OCI-LY7 (cell line): Measurements from ENCODE around the gene RAB22A. TPM values are rescaled to one million over a fixed set of nuclear protein-coding genes. Genes with fewer than 3 reads are reported as not detected.
A peak's percentile ranks its signal among the peaks of the same experiment; 100 is the strongest.

Experiments used
- BruUV-seq: library from RNA; stranded (reverse); fragments of 400-500 nt; replicated peaks from 2 replicates; lab custom pipeline; 2021; lab: Mats Ljungman, UMichigan
- CTCF ChIA-PET: fragments of 300-600 bp; sonication (Branson Sonifier 250); formaldehyde crosslinking; loops from one replicate; lab custom pipeline; 2022; ENCODE audit warnings: antibody characterized with exemption; ENCODE audit not compliant: unreplicated experiment; lab: Charles Lee
- POLR2A ChIA-PET: fragments of 300-600 bp; sonication (Branson Sonifier 250); formaldehyde crosslinking; loops from one replicate; lab custom pipeline; 2022; ENCODE audit warnings: antibody characterized with exemption; lab: Charles Lee
- DNase-seq: peaks from one replicate; pipeline ENCODE4 v3.0.0-alpha.2; 2015; ENCODE audit warnings: low spot score
- H2AFZ ChIP-seq: fragments of 200-600 bp; sonication (generic), shearing (Covaris generic); 2 replicates; pipeline ENCODE4 v1.6.1; 2014; ENCODE audit warnings: mild to moderate bottlenecking, antibody characterized with exemption, low read length, moderate library complexity
- H3K27ac ChIP-seq: fragments of 200-600 bp; sonication (generic); 2 replicates; pipeline ENCODE4 v1.5.1; 2014; ENCODE audit warnings: mixed run types, low read depth, mild to moderate bottlenecking, moderate library complexity, low read length, inconsistent platforms; ENCODE audit not compliant: poor library complexity, severe bottlenecking
- H3K36me3 ChIP-seq: fragments of 200-600 bp; sonication (generic); 2 replicates; pipeline ENCODE4 v1.6.1; 2014; ENCODE audit warnings: mild to moderate bottlenecking, antibody characterized with exemption, low read length, moderate library complexity, mixed read lengths; ENCODE audit not compliant: insufficient read depth
- H3K4me1 ChIP-seq: fragments of 200-600 bp; sonication (generic); 2 replicates; pipeline ENCODE4 v1.5.1; 2014; ENCODE audit warnings: mild to moderate bottlenecking, low read length; ENCODE audit not compliant: insufficient read depth, poor library complexity, severe bottlenecking
- H3K4me2 ChIP-seq: fragments of 200-600 bp; sonication (generic); 2 replicates; pipeline ENCODE4 v1.6.1; 2014; ENCODE audit warnings: mild to moderate bottlenecking, low read length
- H3K4me3 ChIP-seq: fragments of 200-600 bp; sonication (generic); 2 replicates; pipeline ENCODE4 v1.5.1; 2014; ENCODE audit warnings: mild to moderate bottlenecking, low read depth, low read length; ENCODE audit not compliant: poor library complexity, severe bottlenecking
- H3K79me2 ChIP-seq: fragments of 200-600 bp; sonication (generic); 2 replicates; pipeline ENCODE4 v1.6.1; 2016; ENCODE audit warnings: low read depth, mild to moderate bottlenecking, low read length, moderate library complexity, mixed read lengths; ENCODE audit not compliant: insufficient read depth
- H3K9me2 ChIP-seq: fragments of 200-600 bp; sonication (generic); 2 replicates; pipeline ENCODE4 v1.6.1; 2016; ENCODE audit warnings: mild to moderate bottlenecking, low read length, mixed read lengths; ENCODE audit not compliant: insufficient read depth
- H3K9me3 ChIP-seq: fragments of 200-600 bp; sonication (generic); 2 replicates; pipeline ENCODE4 v1.6.1; 2014; ENCODE audit warnings: mild to moderate bottlenecking, mixed run types, low read length, mixed read lengths
- H4K20me1 ChIP-seq: fragments of 200-600 bp; sonication (generic); 2 replicates; pipeline ENCODE4 v1.6.1; 2014; ENCODE audit warnings: mild to moderate bottlenecking, antibody characterized with exemption, low read length, moderate library complexity, mixed read lengths; ENCODE audit not compliant: insufficient read depth
- CTCF ChIP-seq: fragments of 200-600 bp; sonication (generic); conservative IDR thresholded peaks from 2 replicates; pipeline ENCODE4 v1.5.1; 2014; ENCODE audit warnings: mild to moderate bottlenecking, antibody characterized with exemption, low read length, moderate library complexity, mixed read lengths
- EZH2phosphoT487 ChIP-seq: fragments of 200-600 bp; sonication (generic); IDR thresholded peaks from 2 replicates; pipeline ENCODE4 v1.6.1; 2018; ENCODE audit warnings: low read depth, borderline replicate concordance, mild to moderate bottlenecking, mixed run types, antibody characterized with exemption, low read length, moderate library complexity, mixed read lengths
- intact Hi-C: fragments of 100-400 bp; cut with micrococcal nuclease; formaldehyde crosslinking; loops from one replicate; pipeline ENCODE4 v1.10.0; 2022; ENCODE audit not compliant: unreplicated experiment
- total RNA-seq, 2 experiments: library from RNA; depleted of rRNA in 1 of 2; stranded (reverse); fragments of >200 nt in 1 of 2; shearing (Covaris generic) in 1 of 2; gene quantifications; 2 replicates each; pipeline ENCODE4 v1.2.3, GENCODE V29; 2014 to 2022

RAB22A gene
- total RNA-seq, 2 experiments from 2014 or later, result 7.0 to 13.4 TPM

- Histone ChIP-seq H3K9me3 (no peaks in the 10 kb centered on the region), H4K20me1 (peaks cover 63% of the 10 kb centered on the region), H3K4me1 (peaks cover 27% of the 10 kb centered on the region), H3K27ac (no peak overlapping the region), H3K9me2 (no peaks in the 10 kb centered on the region), H3K79me2 (peaks cover 99% of the 10 kb centered on the region), H2AFZ (no peak overlapping the region), H3K4me3 (no peak overlapping the region), H3K4me2 (peak overlapping the region; percentile 16; the same call in 1 of the 2 replicates), H3K36me3 (peaks cover 42% of the 10 kb centered on the region)
- CTCF ChIA-PET, result no interaction called here
- no TSS peak for BruUV-seq
- TF ChIP-seq CTCF (no peak), EZH2phosphoT487 (no peak)
- no peak for DNase-seq
- POLR2A ChIA-PET, result no interaction called here
- intact Hi-C loops, result no loop called here
Observed at GRCh38 chr20:58401162-58401561, 91.6 kb downstream of the RAB22A start.

GRCh38 chr20:58402305-58402704, 92.8 kb downstream of the RAB22A start:
- Histone ChIP-seq H3K79me2 (peaks cover 99% of the 10 kb centered on the region), H3K9me2 (no peaks in the 10 kb centered on the region), H4K20me1 (peaks cover 68% of the 10 kb centered on the region), H3K4me2 (no peak overlapping the region), H3K4me3 (no peak overlapping the region), H2AFZ (no peak overlapping the region), H3K27ac (no peak overlapping the region), H3K9me3 (no peaks in the 10 kb centered on the region), H3K4me1 (peaks cover 36% of the 10 kb centered on the region), H3K36me3 (peaks cover 32% of the 10 kb centered on the region)
- DNase-seq, result no peak
- POLR2A ChIA-PET, result no interaction called here
- TF ChIP-seq CTCF (no peak), EZH2phosphoT487 (no peak)
- BruUV-seq, result no TSS peak
- CTCF ChIA-PET, result no interaction called here
- intact Hi-C loops, result no loop called here

- H4K20me1 ChIP-seq, result peaks cover 63% of the 10 kb centered on the region
- H3K4me2 ChIP-seq, result no peak overlapping the region
- peaks cover 99% of the 10 kb centered on the region for H3K79me2 ChIP-seq
- CTCF ChIA-PET, result no interaction called here
- peaks cover 41% of the 10 kb centered on the region for H3K4me1 ChIP-seq
- H3K9me3 ChIP-seq, result no peaks in the 10 kb centered on the region
- TF ChIP-seq CTCF, result no peak
- no peak for DNase-seq
- peaks cover 27% of the 10 kb centered on the region for H3K36me3 ChIP-seq
- H3K9me2 ChIP-seq, result no peaks in the 10 kb centered on the region
- intact Hi-C loops, result no loop called here
- POLR2A ChIA-PET, result interaction anchor here (0.6 kb wide), 1 partner anchor 1256 kb away, joined by 3 read pairs; no protein-coding TSS in a partner anchor
- no TSS peak for BruUV-seq
- no peak overlapping the region for H2AFZ ChIP-seq
- H3K27ac ChIP-seq, result no peak overlapping the region
- no peak overlapping the region for H3K4me3 ChIP-seq
Observed at GRCh38 chr20:58402827-58403226, 93.3 kb downstream of the RAB22A start.
